ENCODE data around the gene TRIP12. TPM values are rescaled to one million over a fixed set of nuclear protein-coding genes. Genes with fewer than 3 reads are reported as not detected.

The TRIP12 gene
- total and polyA plus RNA-seq, 2 of the 4 experiments (the other 2 are of a cell fraction) = 51.6 to 209 TPM

DNA sequence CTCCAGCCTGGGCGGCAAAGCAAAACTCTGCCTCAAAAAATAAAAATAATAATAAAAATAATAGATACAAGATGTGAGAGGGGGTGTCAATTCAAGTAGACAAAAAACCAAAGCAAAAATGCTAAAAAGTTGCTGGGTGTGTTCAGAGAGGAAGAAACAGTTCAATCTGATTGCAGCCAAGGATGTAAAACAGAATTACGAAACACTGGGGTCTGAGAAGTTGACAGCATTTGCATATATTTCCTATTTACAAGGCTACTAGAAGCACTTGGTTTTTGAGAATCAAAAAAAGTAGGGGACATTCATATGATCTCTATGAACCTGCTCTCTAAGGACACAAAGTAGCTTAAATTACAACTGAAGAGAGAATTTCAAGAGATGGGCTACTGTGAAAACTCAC is 7.6 kb downstream of the TRIP12 start:
- H3K4me2 ChIP-seq (ENCODE audit: low read depth, low read length) = no peak overlapping the region
- peaks cover 16% of the 10 kb centered on the region for H3K36me3 ChIP-seq (ENCODE audit: control insufficient read depth, insufficient read depth, low read length)
- H3K27ac ChIP-seq (ENCODE audit: insufficient read depth, low read length) = no peak overlapping the region
- dilution Hi-C loops (cut with HindIII; ENCODE audit: low sequenced_read_pairs, unreplicated experiment) (no loop called here), in situ Hi-C loops (cut with MboI; ENCODE audit: low sequenced_read_pairs) (no loop called here), intact Hi-C loops (cut with micrococcal nuclease) (loop anchor here (5.0 kb wide), 1 partner anchor 37 kb away; no protein-coding TSS in a partner anchor)
- no peak overlapping the region for H2AFZ ChIP-seq (replicated peaks; ENCODE audit: low read length, poor library complexity)
- peak; percentile 20; the same call in 1 of the 2 replicates for TF ChIP-seq CEBPB (IDR thresholded peaks at IDR 0.05; ENCODE audit: low read depth, low read length)
- TF ChIP-seq SMC3 (IDR thresholded peaks at IDR 0.05; ENCODE audit: low read depth, low read length) = no peak
- H3K23ac ChIP-seq (ENCODE audit: low read depth, low read length) = no peak overlapping the region
- H3K27me3 ChIP-seq (ENCODE audit: control insufficient read depth, insufficient read depth, low read length) = no peaks in the 10 kb centered on the region
- H4K91ac ChIP-seq (ENCODE audit: insufficient read depth, low read depth, low read length) = no peak overlapping the region
- no peak overlapping the region for H3K14ac ChIP-seq (replicated peaks; ENCODE audit: low read depth, low read length)
- no peak overlapping the region for H3K4me3 ChIP-seq (ENCODE audit: insufficient read depth, low read depth, low read length)
- DNase-seq = no peak
- no peak overlapping the region for H3K56ac ChIP-seq (ENCODE audit: extremely low read depth, insufficient read depth, low read length)
- H2AK9ac ChIP-seq (replicated peaks; ENCODE audit: low read depth, low read length, poor library complexity) = no peak overlapping the region
- H3K9ac ChIP-seq (ENCODE audit: low read depth, low read length) = no peak overlapping the region
- H2BK15ac ChIP-seq (ENCODE audit: low read depth, low read length) = no peak overlapping the region
- no peak overlapping the region for H2AK5ac ChIP-seq (ENCODE audit: low read depth, low read length)
- ChIA-PET POLR2A (ENCODE audit: unreplicated experiment) (no interaction called here), CTCF (no interaction called here)
- H3K4ac ChIP-seq (ENCODE audit: low read depth, low read length) = no peak overlapping the region
- no CpG with 5 or more reads among the region's 2 CpGs for WGBS, 2 experiments (ENCODE audit: extremely low coverage in 2 of 2, insufficient read length in 1 of 2)
- H4K8ac ChIP-seq (ENCODE audit: low read depth in 2 of 2, low read length in 2 of 2) = no peak overlapping the region
- no peak overlapping the region for H2BK5ac ChIP-seq (ENCODE audit: low read depth, low read length, poor library complexity, severe bottlenecking)
- H3K9me3 ChIP-seq (ENCODE audit: control insufficient read depth, insufficient read depth, low read length) = no peaks in the 10 kb centered on the region
- H3K79me1 ChIP-seq (ENCODE audit: low read depth in 1 of 2, low read length in 2 of 2) = peaks cover 0 to 47% of the 10 kb centered on the region in 2 experiments; a peak in 3 of 4 replicates
- H4K5ac ChIP-seq (ENCODE audit: low read depth, low read length) = no peak overlapping the region
- no peak overlapping the region for H2BK20ac ChIP-seq (ENCODE audit: low read depth, low read length)
- H2BK120ac ChIP-seq (ENCODE audit: low read depth, low read length) = no peak overlapping the region
- H4K20me1 ChIP-seq (ENCODE audit: insufficient read depth, low read length) = peaks cover 88% of the 10 kb centered on the region
- peaks cover 7% of the 10 kb centered on the region; the same call in 1 of the 2 replicates for H3K4me1 ChIP-seq (ENCODE audit: control insufficient read depth, insufficient read depth, low read length)
- H3K9me1 ChIP-seq (ENCODE audit: insufficient read depth, low read length) = peaks cover 8% of the 10 kb centered on the region; the same call in 1 of the 2 replicates
- BruUV-seq (replicated peaks) = no TSS peak
- no peak overlapping the region for H3K18ac ChIP-seq (ENCODE audit: low read depth, low read length)
- ATAC-seq (ENCODE audit: low read depth) = no peak
